ENCODE results near the gene DSP.

- no peak for TF ChIP-seq CTCF (IDR thresholded peaks at IDR 0.05)
- TF ChIP-seq POLR2A (IDR thresholded peaks at IDR 0.05) = no peak
Measured at GRCh38 chr6:7585287-7585930, 43.9 kb downstream of the DSP start.
